Choroid plexus epithelial cell (primary cell): ENCODE results near the gene RBM43.
A peak's percentile ranks its signal among the peaks of the same experiment; 100 is the strongest.

Experiments
- DNase-seq: peaks from one replicate; pipeline ENCODE4 v3.0.0-alpha.2; 2010; ENCODE audit warnings: low read depth
- H3K4me3 ChIP-seq: 2 replicates; pipeline ENCODE4 v1.5.1; 2011; ENCODE audit warnings: low read depth, mild to moderate bottlenecking, control low read depth, low read length, moderate library complexity
- TF ChIP-seq, protein P1 (sequence below): conservative IDR thresholded peaks from 2 replicates; pipeline ENCODE4 v1.5.1; 2011; ENCODE audit warnings: low read depth, mild to moderate bottlenecking, control low read depth, inconsistent platforms, low read length, moderate library complexity

The RBM43 gene

DNA sequence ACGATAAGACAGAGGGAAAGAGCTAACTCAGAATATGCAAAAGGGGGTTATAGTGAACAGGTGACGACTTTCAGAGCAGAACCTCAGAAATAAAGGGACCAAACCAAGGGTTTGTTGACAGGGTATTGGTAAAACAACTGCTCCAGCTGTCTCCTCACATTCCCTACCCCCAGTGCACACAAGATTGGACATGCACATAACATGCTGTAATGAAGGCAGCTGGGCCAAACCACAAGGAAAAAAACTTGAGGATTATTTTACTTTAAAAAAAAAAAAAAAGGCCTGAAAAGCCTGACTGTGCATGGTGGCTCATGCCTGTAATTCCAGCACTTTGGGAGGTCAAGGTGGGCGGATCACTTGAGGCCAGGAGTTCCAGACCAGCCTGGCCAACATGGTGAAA lies 3.5 kb downstream of the RBM43 start:
- H3K4me3 ChIP-seq, result no peak overlapping the region

GRCh38 chr2:151252646-151253045 lies 9.0 kb downstream of the RBM43 start:
- no peak overlapping the region for H3K4me3 ChIP-seq
- TF ChIP-seq, protein P1, sequence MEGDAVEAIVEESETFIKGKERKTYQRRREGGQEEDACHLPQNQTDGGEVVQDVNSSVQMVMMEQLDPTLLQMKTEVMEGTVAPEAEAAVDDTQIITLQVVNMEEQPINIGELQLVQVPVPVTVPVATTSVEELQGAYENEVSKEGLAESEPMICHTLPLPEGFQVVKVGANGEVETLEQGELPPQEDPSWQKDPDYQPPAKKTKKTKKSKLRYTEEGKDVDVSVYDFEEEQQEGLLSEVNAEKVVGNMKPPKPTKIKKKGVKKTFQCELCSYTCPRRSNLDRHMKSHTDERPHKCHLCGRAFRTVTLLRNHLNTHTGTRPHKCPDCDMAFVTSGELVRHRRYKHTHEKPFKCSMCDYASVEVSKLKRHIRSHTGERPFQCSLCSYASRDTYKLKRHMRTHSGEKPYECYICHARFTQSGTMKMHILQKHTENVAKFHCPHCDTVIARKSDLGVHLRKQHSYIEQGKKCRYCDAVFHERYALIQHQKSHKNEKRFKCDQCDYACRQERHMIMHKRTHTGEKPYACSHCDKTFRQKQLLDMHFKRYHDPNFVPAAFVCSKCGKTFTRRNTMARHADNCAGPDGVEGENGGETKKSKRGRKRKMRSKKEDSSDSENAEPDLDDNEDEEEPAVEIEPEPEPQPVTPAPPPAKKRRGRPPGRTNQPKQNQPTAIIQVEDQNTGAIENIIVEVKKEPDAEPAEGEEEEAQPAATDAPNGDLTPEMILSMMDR, result no peak
- no peak for DNase-seq

More for the DNA sequence above, 3.5 kb downstream of the RBM43 start:
- peak; percentile 94 for DNase-seq
- TF ChIP-seq, protein P1, result no peak

- TF ChIP-seq, protein P1, result no peak
- DNase-seq, result peak; percentile 96
- no peak overlapping the region for H3K4me3 ChIP-seq
These were observed 10.7 kb downstream of the RBM43 start for GRCh38 chr2:151251012-151251411.

GRCh38 chr2:151247432-151247831 lies 14.2 kb downstream of the RBM43 start:
- no peak for DNase-seq
- no peak overlapping the region for H3K4me3 ChIP-seq
- TF ChIP-seq, protein P1, result no peak

GRCh38 chr2:151246152-151246551 lies 15.5 kb downstream of the RBM43 start:
- DNase-seq, result no peak
- TF ChIP-seq, protein P1, result no peak
- no peak overlapping the region for H3K4me3 ChIP-seq

DNA sequence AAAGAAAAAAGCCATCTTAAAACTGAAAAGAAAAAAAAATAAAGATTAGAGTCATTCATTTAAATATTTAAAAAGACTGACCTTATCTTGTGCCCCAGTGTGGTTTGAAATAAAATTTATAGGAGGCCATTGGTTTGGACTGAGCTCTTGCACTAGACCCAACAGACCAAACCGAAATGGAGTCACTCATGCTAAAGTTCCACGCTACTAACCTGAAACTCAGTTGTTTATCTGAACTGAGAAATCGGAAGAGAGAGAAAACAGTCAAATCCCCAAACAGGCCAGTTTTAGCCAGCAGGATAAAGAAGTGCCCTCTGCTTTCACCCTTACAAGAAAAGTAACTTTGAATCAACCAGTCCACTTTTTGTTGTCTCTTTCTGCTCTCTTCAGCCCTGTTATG lies 18.2 kb downstream of the RBM43 start:
- no peak overlapping the region for H3K4me3 ChIP-seq
- no peak for DNase-seq
- TF ChIP-seq, protein P1, result no peak

- TF ChIP-seq, protein P1, result no peak
- peak; percentile 28 for DNase-seq
- no peak overlapping the region for H3K4me3 ChIP-seq
These were observed 20.4 kb downstream of the RBM43 start for GRCh38 chr2:151241224-151241623.
